Measurements from ENCODE around the gene SLC7A9. TPM values are rescaled to one million over a fixed set of nuclear protein-coding genes. Genes with fewer than 3 reads are reported as not detected.

SLC7A9 gene
- 0.29 to 0.57 TPM (median 0.45 TPM) in 5 replicates for total RNA-seq (2022; extraction: Qiagen RNA extraction; ENCODE audit: low read depth)

DNA sequence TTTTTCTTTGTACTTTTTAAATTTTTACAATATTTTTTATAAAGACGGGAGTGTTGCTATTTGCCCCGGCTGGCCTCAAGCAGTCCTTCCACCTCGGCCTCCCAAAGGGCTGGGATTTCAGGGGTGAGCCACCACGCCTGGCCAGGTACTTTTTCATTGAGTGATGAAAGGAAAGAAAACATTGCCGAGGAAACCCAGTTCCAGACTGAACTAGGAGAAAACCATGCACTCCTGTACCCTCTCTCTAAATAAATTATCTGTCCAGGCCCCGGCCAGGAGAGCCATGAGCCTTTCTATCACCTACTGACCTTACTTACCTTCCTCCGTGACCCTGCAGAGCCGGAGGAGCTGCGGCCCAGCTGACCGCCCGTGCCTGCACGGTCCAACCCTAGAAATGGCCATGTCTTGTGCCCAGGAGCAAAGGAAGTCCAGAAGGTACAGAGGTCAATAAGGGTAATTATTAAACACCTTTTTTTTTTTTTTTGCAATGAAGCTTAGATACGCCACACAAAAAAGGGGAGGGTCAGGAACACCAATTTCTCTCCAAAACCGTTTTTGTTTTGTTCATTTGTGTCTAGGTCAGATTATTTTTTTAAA, at the start of gene SLC7A9:
Gene SLC7A9 (minus strand): TSS at position 399 of the 597 bp plus-strand sequence. CDS start 1,233 bp downstream, outside the sequence.

Other genes with a start within 250 kb of the SLC7A9 start
- gene ANKRD27, start 194.6 kb downstream of the SLC7A9 start, total RNA-seq (2022; extraction: Qiagen RNA extraction; ENCODE audit: low read depth): 34.3 to 45.2 TPM (median 38.2 TPM) in 5 replicates
- gene RGS9BP, start 193.9 kb downstream of the SLC7A9 start, total RNA-seq (2022; extraction: Qiagen RNA extraction; ENCODE audit: low read depth): 0.21 to 0.50 TPM (median 0.32 TPM) in 5 replicates
- 34.7 to 45.7 TPM (median 41.4 TPM) in 5 replicates for gene NUDT19, start 177.9 kb downstream of the SLC7A9 start, total RNA-seq (2022; extraction: Qiagen RNA extraction; ENCODE audit: low read depth)
- gene TDRD12, start 150.0 kb downstream of the SLC7A9 start, total RNA-seq (2022; extraction: Qiagen RNA extraction; ENCODE audit: low read depth): 0.13 to 0.20 TPM (median 0.16 TPM) in 5 replicates
- gene CEP89, start 102.2 kb upstream of the SLC7A9 start, total RNA-seq (2022; extraction: Qiagen RNA extraction; ENCODE audit: low read depth): 41.1 to 50.3 TPM (median 48.2 TPM) in 5 replicates
- gene FAAP24, start 102.5 kb upstream of the SLC7A9 start, total RNA-seq (2022; extraction: Qiagen RNA extraction; ENCODE audit: low read depth): 12.4 to 18.2 TPM (median 17.4 TPM) in 5 replicates
- gene RHPN2, start 195.1 kb upstream of the SLC7A9 start, total RNA-seq (2022; extraction: Qiagen RNA extraction; ENCODE audit: low read depth): 49.0 to 70.8 TPM (median 60.2 TPM) in 5 replicates
- 14.5 to 17.2 TPM (median 15.1 TPM) in 5 replicates for gene GPATCH1, start 211.4 kb upstream of the SLC7A9 start, total RNA-seq (2022; extraction: Qiagen RNA extraction; ENCODE audit: low read depth)

Measured in A549 treated with DMSO at 1 μM for 4 hours (cell line).